GM12878 (cell line): ENCODE data around the gene HS6ST1. TPM values are rescaled to one million over a fixed set of nuclear protein-coding genes. Genes with fewer than 3 reads are reported as not detected.

Experiments used
- ATAC-seq: fragments of 200-7000 bp; cut with Tn5 transposase; 3 replicates; pipeline ENCODE4 v1.9.1; 2020; ENCODE audit warnings: mild to moderate bottlenecking, moderate library complexity
- BruUV-seq: library from RNA; stranded (reverse); fragments of 400-500 nt; replicated peaks from 2 replicates; lab custom pipeline; 2021; lab: Mats Ljungman, UMichigan
- CTCF ChIA-PET: fragments of 300-600 bp; sonication (Branson Sonifier 250); formaldehyde crosslinking; extraction: SDS; loops from one replicate; lab custom pipeline; 2021; ENCODE audit warnings: inconsistent platforms; lab: Yijun Ruan, JAX
- POLR2A ChIA-PET: fragments of 350-600 bp; formaldehyde crosslinking; extraction: SDS; loops from one replicate; lab custom pipeline; 2021; ENCODE audit warnings: inconsistent platforms; lab: Charles Lee
- RAD21 ChIA-PET: fragments of 300-600 bp; sonication (Branson Sonifier 250); formaldehyde crosslinking; loops from one replicate; lab custom pipeline; 2023; ENCODE audit warnings: antibody characterized with exemption; ENCODE audit not compliant: unreplicated experiment; lab: Charles Lee
- SMC1A ChIA-PET: fragments of 300-600 bp; sonication (Branson Sonifier 250); formaldehyde crosslinking; loops from one replicate; lab custom pipeline; 2023; ENCODE audit not compliant: unreplicated experiment, uncharacterized antibody; lab: Charles Lee
- DNase-seq: peaks from one replicate; pipeline ENCODE4 v3.0.0-alpha.2; 2011; ENCODE audit warnings: low read depth, low spot score
- FAIRE-seq: peaks from 3 replicates; lab custom pipeline; 2011; peaks lifted over from hg19 to GRCh38; lab: Jason Lieb, UNC
- H2AFZ ChIP-seq: 2 replicates; pipeline ENCODE4 v1.6.0; 2011; ENCODE audit warnings: low read depth, low read length, control low read depth; ENCODE audit not compliant: control insufficient read depth
- H3K27ac ChIP-seq: 2 replicates; pipeline ENCODE4 v1.5.1; 2011; ENCODE audit warnings: control low read depth; ENCODE audit not compliant: control insufficient read depth, insufficient read depth
- H3K27me3 ChIP-seq, 2 experiments: replicated peaks in 1 of 2; 2 replicates each; pipeline versions ENCODE4 v1.6.0 to v1.6.1; 2011; ENCODE audit warnings: low read length in 1 of 2; ENCODE audit not compliant: control insufficient read depth in 2 of 2, insufficient read depth in 2 of 2
- H3K36me3 ChIP-seq, 2 experiments: 2 replicates each; pipeline ENCODE4 v1.5.1; 2011; ENCODE audit warnings: low read length in 1 of 2; ENCODE audit not compliant: control insufficient read depth in 2 of 2, insufficient read depth in 2 of 2
- H3K4me1 ChIP-seq: 2 replicates; pipeline ENCODE4 v1.6.1; 2011; ENCODE audit warnings: mild to moderate bottlenecking, low read length, moderate library complexity, mixed read lengths; ENCODE audit not compliant: control insufficient read depth, insufficient read depth
- H3K4me2 ChIP-seq: 2 replicates; pipeline ENCODE4 v1.6.0; 2011; ENCODE audit warnings: control low read depth; ENCODE audit not compliant: control insufficient read depth, insufficient read depth
- H3K4me3 ChIP-seq: fragments of 200-600 bp; sonication (generic); 2 replicates; pipeline ENCODE4 v1.5.1; 2016
- H3K79me2 ChIP-seq: 2 replicates; pipeline ENCODE4 v1.6.0; 2011; ENCODE audit warnings: low read length; ENCODE audit not compliant: control insufficient read depth, insufficient read depth
- H3K9ac ChIP-seq: 2 replicates; pipeline ENCODE4 v1.8.0; 2011; ENCODE audit warnings: low read length, control low read depth, mixed read lengths; ENCODE audit not compliant: control insufficient read depth, insufficient read depth
- H3K9me3 ChIP-seq: replicated peaks from 3 replicates; pipeline ENCODE4 v1.5.1; 2011; ENCODE audit warnings: mild to moderate bottlenecking, low read length; ENCODE audit not compliant: control insufficient read depth, insufficient read depth
- H4K20me1 ChIP-seq: 2 replicates; pipeline ENCODE4 v1.6.0; 2011; ENCODE audit not compliant: control insufficient read depth, insufficient read depth
- ATF7 ChIP-seq: fragments of 450-650 bp; IDR thresholded peaks from 2 replicates; pipeline ENCODE4 v1.6.1; 2016; ENCODE audit warnings: low read depth, mild to moderate bottlenecking
- HSF1 ChIP-seq: fragments of 150-350 bp; IDR thresholded peaks from 2 replicates; pipeline ENCODE4 v1.6.1; 2014; ENCODE audit warnings: mild to moderate bottlenecking, low read depth, low read length
- IKZF1 ChIP-seq: fragments of 450-650 bp; conservative IDR thresholded peaks from 2 replicates; pipeline ENCODE4 v1.6.1; 2017; ENCODE audit warnings: antibody characterized with exemption, mild to moderate bottlenecking
- MYC ChIP-seq: IDR thresholded peaks from 2 replicates; pipeline ENCODE4 v1.6.1; 2011; ENCODE audit warnings: mild to moderate bottlenecking, low read length, moderate library complexity, inconsistent platforms; ENCODE audit not compliant: insufficient read depth, insufficient replicate concordance, insufficient read length, severe bottlenecking
- RAD21 ChIP-seq: IDR thresholded peaks from 2 replicates; pipeline ENCODE4 v1.6.1; 2011; ENCODE audit warnings: mild to moderate bottlenecking, low read depth, low read length, moderate library complexity; ENCODE audit not compliant: insufficient read depth
- TCF3 ChIP-seq: IDR thresholded peaks from 2 replicates; pipeline ENCODE4 v1.6.1; 2012; ENCODE audit warnings: low read depth, mild to moderate bottlenecking, low read length, borderline replicate concordance; ENCODE audit not compliant: insufficient read depth
- WGBS: methylation state at CpG from one replicate; pipeline ENCODE4 v1.1.6; 2016; ENCODE audit warnings: low lambda C conversion rate; ENCODE audit not compliant: insufficient replicate concordance, insufficient coverage; ENCODE audit errors: missing lambda C conversion rate; 5-methylcytosine and 5-hydroxymethylcytosine counted together
- in situ Hi-C: fragments of 300-500 bp; cut with MboI; formaldehyde crosslinking; loops from 9 replicates; pipeline ENCODE4 v1.14.3; 2018; ENCODE audit warnings: mixed read lengths
- intact Hi-C: fragments of 100-400 bp; cut with micrococcal nuclease; formaldehyde crosslinking; loops from one replicate; pipeline ENCODE4 v1.14.2; 2022; ENCODE audit not compliant: unreplicated experiment
- polyA plus RNA-seq, 11 experiments: library from polyadenylated mRNA; depleted of rRNA in 4 of 11; unstranded in 6 of 11; stranded (reverse) in 5 of 11; fragments of >200 nt; fragmentation: Nextera tagmentation in 4 of 11; fragmentation: Illumina TruSeq in 1 of 11; extraction: Ambion mirVana in 4 of 11; extraction: Trizol in 1 of 11; gene quantifications; 1 replicate in 1 of 11; 2 replicates in 10 of 11; pipeline versions ENCODE4 v1.2.1 to v1.2.3, GENCODE V29; 2011 to 2016; ENCODE audit warnings: inconsistent platforms in 2 of 11, missing spikeins in 2 of 11, low read depth in 1 of 11
- total RNA-seq, 4 experiments: library from RNA; depleted of rRNA in 3 of 4; stranded (reverse); fragments of >200 nt in 3 of 4; fragmentation: Illumina TruSeq in 1 of 4; extraction: Trizol in 1 of 4; gene quantifications; 2 replicates each; pipeline versions ENCODE4 v1.2.1 to v1.2.3, GENCODE V29; 2013 to 2021

HS6ST1 gene
- total and polyA plus RNA-seq, 10 of the 15 experiments (the other 5 are each of a cell fraction or from before 2014, with no cell fraction given): 0.48 to 17.0 (median 4.7) TPM

- Histone ChIP-seq H3K36me3 (no peaks in the 10 kb centered on the region), H3K27me3 (no peaks in the 10 kb centered on the region), H3K4me1 (no peaks in the 10 kb centered on the region), H3K9ac (no peak overlapping the region), H2AFZ (no peak overlapping the region), H3K27ac (no peak overlapping the region), H3K9me3 (no peaks in the 10 kb centered on the region; the same call in 2 of the 3 replicates), H4K20me1 (no peaks in the 10 kb centered on the region), H3K79me2 (no peaks in the 10 kb centered on the region), H3K4me2 (no peak overlapping the region), H3K4me3 (no peak overlapping the region)
- no TSS peak for BruUV-seq
- FAIRE-seq: no peak
- intact Hi-C loops: no loop called here
- DNase-seq: no peak
- WGBS: 0% methylated on average over 3 of the region's 3 CpGs
- in situ Hi-C loops: no loop called here
- TF ChIP-seq MYC (no peak), RAD21 (no peak), IKZF1 (no peak), TCF3 (no peak), HSF1 (no peak)
- ChIA-PET POLR2A (no interaction called here), RAD21 (no interaction called here), SMC1A (interaction anchor here (1.0 kb wide), 1 partner anchor 109 kb away, joined by 3 read pairs; no protein-coding TSS in a partner anchor), CTCF (no interaction called here)
- ATAC-seq: no peak
Measured at GRCh38 chr2:128342550-128342949, 23.9 kb upstream of the HS6ST1 start.

DNA sequence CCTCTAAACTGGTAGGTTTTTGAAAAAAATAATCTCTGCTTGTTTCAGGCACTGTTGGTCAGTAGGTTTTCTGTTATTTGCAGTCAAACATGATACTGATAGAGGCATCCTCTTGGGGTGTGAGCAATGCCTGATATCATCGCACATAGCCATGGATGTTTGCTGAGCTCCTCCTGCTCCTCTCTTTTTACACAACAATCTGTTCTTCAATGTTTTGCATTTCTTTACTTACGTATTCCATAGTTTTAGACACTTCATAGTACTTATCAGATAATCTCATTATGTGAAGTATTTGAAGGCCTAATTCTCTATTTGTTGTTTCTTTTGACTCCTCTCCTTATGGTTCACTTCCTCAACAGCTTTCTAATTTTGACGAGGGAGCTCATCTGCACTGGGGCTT, 23.0 kb upstream of the HS6ST1 start:
- no TSS peak for BruUV-seq
- no peak overlapping the region for H3K27ac ChIP-seq
- no peaks in the 10 kb centered on the region; the same call in 2 of the 3 replicates for H3K9me3 ChIP-seq
- H3K4me1 ChIP-seq: no peaks in the 10 kb centered on the region
- H3K4me2 ChIP-seq: no peak overlapping the region
- ChIA-PET CTCF (no interaction called here), POLR2A (no interaction called here), SMC1A (no interaction called here), RAD21 (no interaction called here)
- no peaks in the 10 kb centered on the region for H3K79me2 ChIP-seq
- no peaks in the 10 kb centered on the region for H4K20me1 ChIP-seq
- FAIRE-seq (no peak), ATAC-seq (no peak), DNase-seq (no peak)
- in situ Hi-C loops: no loop called here
- no peak overlapping the region for H3K4me3 ChIP-seq
- H2AFZ ChIP-seq: no peak overlapping the region
- TF ChIP-seq ATF7: no peak
- no peaks in the 10 kb centered on the region for H3K36me3 ChIP-seq
- no peak overlapping the region for H3K9ac ChIP-seq
- intact Hi-C loops: no loop called here
- 49% methylated on average over 3 of the region's 3 CpGs for WGBS
- no peaks in the 10 kb centered on the region for H3K27me3 ChIP-seq
